Activated T-cell treated with anti-CD3 and anti-CD28 coated beads for 24 hours (primary cell): ENCODE results near the gene C11orf97.
"Not testable (repeated sequence)": the region's sequence is repeated elsewhere in the genome, so short reads cannot be mapped to it uniquely, and the experiment has no call there.

Experiments used
- DNase-seq: peaks from one replicate; pipeline ENCODE4 v3.0.0-alpha.2; 2020; ENCODE audit warnings: low read depth

Gene C11orf97

GRCh38 chr11:94511932-94512781 lies at the start of gene C11orf97:
Gene C11orf97 (plus strand): TSS chr11:94512461. CDS start chr11:94512529, 68 bp downstream.
- peak; percentile 28 for DNase-seq

GRCh38 chr11:94469416-94469815 lies 42.8 kb upstream of the C11orf97 start:
- DNase-seq, result no peak

GRCh38 chr11:94472916-94473799 lies 39.1 kb upstream of the C11orf97 start:
- DNase-seq, result no peak

GRCh38 chr11:94477624-94478023 lies 34.6 kb upstream of the C11orf97 start:
- DNase-seq, result no peak

GRCh38 chr11:94481342-94481741 lies 30.9 kb upstream of the C11orf97 start:
- DNase-seq, result no peak

- DNase-seq, result no peak
Measured at GRCh38 chr11:94486068-94486467, 26.2 kb upstream of the C11orf97 start.

- DNase-seq, result peak; percentile 95
Measured at GRCh38 chr11:94493281-94494125, 18.8 kb upstream of the C11orf97 start, which contains the start of the genes ANKRD49 and MRE11. Gene ANKRD49 (plus strand): TSS chr11:94493984. CDS start chr11:94496694, 2,710 bp downstream. Gene MRE11 (minus strand): TSS chr11:94493844. CDS start chr11:94492801, 1,043 bp downstream.

- no peak for DNase-seq
Measured at GRCh38 chr11:94494126-94494680, 18.1 kb upstream of the C11orf97 start.

GRCh38 chr11:94500181-94500580 lies 12.1 kb upstream of the C11orf97 start:
- DNase-seq, result no peak

- DNase-seq, result no peak
Measured at GRCh38 chr11:94501522-94501921, 10.7 kb upstream of the C11orf97 start.

- no peak for DNase-seq
Measured at GRCh38 chr11:94504689-94505293, 7.5 kb upstream of the C11orf97 start.

- DNase-seq, result not testable (repeated sequence)
Measured at GRCh38 chr11:94506513-94506912, 5.7 kb upstream of the C11orf97 start.

- no peak for DNase-seq
Measured at GRCh38 chr11:94507485-94507884, 4.8 kb upstream of the C11orf97 start.

GRCh38 chr11:94513091-94513490 lies 830 bp downstream of the C11orf97 start:
- DNase-seq, result no peak

- no peak for DNase-seq
Measured at GRCh38 chr11:94515398-94515797, 3.1 kb downstream of the C11orf97 start.

- no peak for DNase-seq
Measured at GRCh38 chr11:94516725-94517124, 4.5 kb downstream of the C11orf97 start.

- DNase-seq, result no peak
Measured at GRCh38 chr11:94518300-94518699, 6.0 kb downstream of the C11orf97 start.

GRCh38 chr11:94519478-94520084 lies 7.3 kb downstream of the C11orf97 start:
- no peak for DNase-seq

- DNase-seq, result no peak
Measured at GRCh38 chr11:94521684-94522083, 9.4 kb downstream of the C11orf97 start.

- no peak for DNase-seq
Measured at GRCh38 chr11:94524341-94524740, 12.1 kb downstream of the C11orf97 start.
